ENCODE results near the gene IGSF9B. TPM values are rescaled to one million over a fixed set of nuclear protein-coding genes. Genes with fewer than 3 reads are reported as not detected.

IGSF9B gene
- total RNA-seq, 2 donors from 2014 or later = 5.0 to 6.0 TPM

DNA sequence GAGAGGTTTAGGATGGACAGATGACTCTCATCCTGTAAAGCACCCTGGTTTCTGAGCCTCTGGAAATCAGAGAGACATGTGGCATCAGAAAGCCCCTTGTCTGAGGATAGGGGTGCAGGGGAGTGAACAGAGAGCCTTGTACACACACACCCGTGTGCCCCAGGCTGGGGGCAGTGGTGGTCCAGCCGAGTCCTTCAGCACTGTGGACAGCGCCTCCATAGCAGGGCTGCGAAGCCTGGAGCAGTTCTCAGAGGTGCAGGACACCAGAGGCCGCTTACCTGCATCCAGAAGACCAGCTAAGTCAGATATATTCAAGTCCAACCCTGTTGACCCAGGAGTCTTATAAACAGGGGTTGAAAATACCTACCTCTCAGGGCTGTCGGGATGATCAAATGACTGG lies 11.5 kb upstream of the IGSF9B start:
- Histone ChIP-seq H3K4me3 (no peak overlapping the region), H3K4me1 (no peaks in the 10 kb centered on the region), H3K27ac (no peak overlapping the region), H3K36me3 (no peaks in the 10 kb centered on the region), H3K27me3 (no peaks in the 10 kb centered on the region), H3K9me3 (no peaks in the 10 kb centered on the region), H3K9ac (ENCODE audit: low read depth in 2 of 2, low read length in 2 of 2) (no peak overlapping the region)
- TF ChIP-seq, protein P1, sequence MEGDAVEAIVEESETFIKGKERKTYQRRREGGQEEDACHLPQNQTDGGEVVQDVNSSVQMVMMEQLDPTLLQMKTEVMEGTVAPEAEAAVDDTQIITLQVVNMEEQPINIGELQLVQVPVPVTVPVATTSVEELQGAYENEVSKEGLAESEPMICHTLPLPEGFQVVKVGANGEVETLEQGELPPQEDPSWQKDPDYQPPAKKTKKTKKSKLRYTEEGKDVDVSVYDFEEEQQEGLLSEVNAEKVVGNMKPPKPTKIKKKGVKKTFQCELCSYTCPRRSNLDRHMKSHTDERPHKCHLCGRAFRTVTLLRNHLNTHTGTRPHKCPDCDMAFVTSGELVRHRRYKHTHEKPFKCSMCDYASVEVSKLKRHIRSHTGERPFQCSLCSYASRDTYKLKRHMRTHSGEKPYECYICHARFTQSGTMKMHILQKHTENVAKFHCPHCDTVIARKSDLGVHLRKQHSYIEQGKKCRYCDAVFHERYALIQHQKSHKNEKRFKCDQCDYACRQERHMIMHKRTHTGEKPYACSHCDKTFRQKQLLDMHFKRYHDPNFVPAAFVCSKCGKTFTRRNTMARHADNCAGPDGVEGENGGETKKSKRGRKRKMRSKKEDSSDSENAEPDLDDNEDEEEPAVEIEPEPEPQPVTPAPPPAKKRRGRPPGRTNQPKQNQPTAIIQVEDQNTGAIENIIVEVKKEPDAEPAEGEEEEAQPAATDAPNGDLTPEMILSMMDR (IDR thresholded peaks at IDR 0.05) = no peak
- intact Hi-C loops (cut with DNase I) = no loop called here
- DNase-seq = no peak

DNA sequence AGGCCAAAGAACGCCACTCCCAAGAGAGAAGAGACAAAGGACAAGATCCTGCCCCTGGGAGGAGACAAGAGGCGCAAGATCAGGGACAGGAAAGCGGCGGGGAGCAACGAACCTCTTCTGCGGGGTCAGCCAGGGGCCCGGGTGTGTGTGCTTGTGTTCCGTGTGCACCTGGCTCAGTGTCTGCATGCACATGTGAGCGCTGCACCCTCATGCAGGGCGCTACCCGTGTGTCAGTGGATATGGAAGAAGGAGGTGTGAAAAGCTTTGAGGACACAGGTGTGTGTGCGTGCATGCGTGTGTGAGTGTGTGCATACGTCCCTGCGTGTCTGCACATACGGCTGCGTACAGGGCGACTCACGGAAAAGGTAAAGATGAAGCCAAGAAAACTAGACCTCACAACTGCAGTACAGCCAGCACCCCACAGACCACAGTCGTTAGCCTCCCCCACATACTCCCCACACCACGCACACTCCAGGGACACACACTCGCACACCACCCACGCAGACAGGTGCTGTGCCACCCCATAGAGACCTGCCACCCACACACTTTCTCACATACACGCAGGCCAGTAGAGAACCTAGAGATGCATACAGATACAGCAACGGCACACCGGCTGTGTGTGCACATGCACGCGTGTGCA lies 11.0 kb upstream of the IGSF9B start:
- TF ChIP-seq, protein P1 (IDR thresholded peaks at IDR 0.05) = no peak
- Histone ChIP-seq H3K9ac (ENCODE audit: low read depth in 2 of 2, low read length in 2 of 2) (no peak overlapping the region), H3K4me1 (no peaks in the 10 kb centered on the region), H3K36me3 (no peaks in the 10 kb centered on the region), H3K27me3 (no peaks in the 10 kb centered on the region), H3K4me3 (no peak overlapping the region), H3K9me3 (no peaks in the 10 kb centered on the region), H3K27ac (no peak overlapping the region)
- no peak for DNase-seq
- intact Hi-C loops (cut with DNase I) = no loop called here

DNA sequence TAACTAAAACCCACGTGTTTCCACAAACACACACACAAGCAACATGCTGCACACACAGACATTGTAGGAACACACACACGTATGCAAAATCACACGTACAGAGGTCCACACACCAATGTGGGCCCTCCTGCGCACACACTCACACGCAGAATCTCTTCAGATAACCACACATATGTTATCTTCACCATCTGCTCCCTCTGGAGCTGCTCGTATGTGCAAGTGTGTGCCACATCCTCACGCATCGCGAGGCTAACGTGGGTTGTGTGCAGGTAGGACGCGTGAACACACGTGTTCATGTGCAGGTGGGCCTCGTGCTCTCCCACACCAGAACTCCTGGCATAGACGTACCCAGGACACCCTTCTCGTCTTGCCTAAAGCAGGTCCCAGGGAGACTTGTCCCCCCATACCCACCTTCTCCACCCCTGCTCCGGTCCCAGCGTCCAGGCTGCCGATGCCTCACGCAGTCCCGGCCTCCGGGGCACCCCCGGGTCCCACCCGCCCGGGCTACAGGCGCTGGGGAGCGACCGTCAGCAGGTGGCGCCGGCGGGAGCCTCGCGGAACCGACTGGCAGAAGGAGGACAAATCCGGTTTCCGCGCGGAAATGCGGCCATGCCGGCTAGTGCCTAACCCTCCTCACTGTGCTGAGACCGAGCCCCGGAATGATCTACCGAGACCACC lies 10.3 kb upstream of the IGSF9B start:
- no peak overlapping the region for H3K27ac ChIP-seq
- no peaks in the 10 kb centered on the region for H3K9me3 ChIP-seq
- no peak overlapping the region for H3K4me3 ChIP-seq
- TF ChIP-seq, protein P1 (IDR thresholded peaks at IDR 0.05) = no peak
- intact Hi-C loops (cut with DNase I) = no loop called here
- no peaks in the 10 kb centered on the region for H3K4me1 ChIP-seq
- peak; percentile 29 for DNase-seq
- no peaks in the 10 kb centered on the region for H3K27me3 ChIP-seq
- no peak overlapping the region for H3K9ac ChIP-seq (ENCODE audit: low read depth in 2 of 2, low read length in 2 of 2)
- no peaks in the 10 kb centered on the region for H3K36me3 ChIP-seq

DNA sequence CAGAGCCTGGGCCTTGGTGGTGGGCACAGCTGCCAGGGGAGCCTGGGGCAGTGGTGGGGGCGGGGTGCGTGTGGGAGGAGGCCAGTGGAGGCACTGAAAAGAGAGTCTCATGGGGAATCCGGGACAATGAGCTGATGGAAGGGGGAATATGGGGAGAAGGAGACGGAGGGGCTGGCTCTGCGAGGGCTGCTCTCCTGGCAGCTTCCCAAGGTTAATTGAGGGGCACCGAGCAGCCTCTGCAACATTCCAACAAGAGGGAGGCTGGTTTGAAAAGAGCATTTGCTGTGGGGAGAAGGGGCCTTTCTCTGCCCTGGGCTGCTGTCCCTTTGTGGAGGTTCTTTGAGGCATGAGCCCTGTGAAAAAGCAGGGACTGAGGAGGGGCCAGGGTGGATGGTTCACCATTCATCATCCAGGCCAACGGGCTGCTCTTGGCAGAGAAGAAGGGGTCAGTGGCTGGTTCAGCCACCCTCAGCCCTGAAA lies 9.4 kb upstream of the IGSF9B start:
- H3K27ac ChIP-seq = no peak overlapping the region
- intact Hi-C loops (cut with DNase I) = no loop called here
- H3K9ac ChIP-seq (ENCODE audit: low read depth in 2 of 2, low read length in 2 of 2) = no peak overlapping the region
- no peaks in the 10 kb centered on the region for H3K4me1 ChIP-seq
- H3K36me3 ChIP-seq = no peaks in the 10 kb centered on the region
- DNase-seq = no peak
- no peak overlapping the region for H3K4me3 ChIP-seq
- no peaks in the 10 kb centered on the region for H3K9me3 ChIP-seq
- TF ChIP-seq, protein P1 (IDR thresholded peaks at IDR 0.05) = no peak
- no peaks in the 10 kb centered on the region for H3K27me3 ChIP-seq

DNA sequence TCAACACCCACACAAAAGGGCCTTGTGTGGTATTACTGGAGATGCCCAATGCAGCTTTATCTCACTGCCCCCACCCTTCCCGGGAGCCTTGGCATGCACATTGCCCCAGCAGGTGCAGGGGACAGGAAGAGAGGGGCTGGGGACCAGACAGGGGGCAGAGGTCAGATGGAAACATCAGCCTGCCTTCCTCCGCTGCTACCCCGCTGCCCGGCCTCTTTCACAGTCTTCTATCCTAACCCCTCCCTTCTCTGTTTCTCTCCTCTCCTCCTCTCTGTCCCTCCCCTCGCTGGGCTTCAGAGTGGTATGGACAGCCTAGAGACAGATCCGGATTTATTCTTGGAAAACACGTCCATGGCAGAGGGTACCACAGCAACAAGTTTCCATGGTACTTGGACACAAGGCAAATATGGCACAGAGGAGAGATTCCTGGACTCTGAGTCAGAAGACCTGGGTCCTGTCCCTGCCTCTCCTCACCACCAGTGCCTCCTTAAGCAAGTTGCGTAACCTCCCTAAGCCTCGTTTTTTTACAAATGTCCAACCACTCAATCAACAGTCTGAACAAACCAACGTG lies 8.3 kb upstream of the IGSF9B start:
- intact Hi-C loops (cut with DNase I) = no loop called here
- TF ChIP-seq, protein P1 (IDR thresholded peaks at IDR 0.05) = no peak
- no peak overlapping the region for H3K27ac ChIP-seq
- H3K27me3 ChIP-seq = no peaks in the 10 kb centered on the region
- no peak overlapping the region for H3K4me3 ChIP-seq
- DNase-seq = no peak
- no peaks in the 10 kb centered on the region for H3K9me3 ChIP-seq
- no peaks in the 10 kb centered on the region for H3K36me3 ChIP-seq
- H3K4me1 ChIP-seq = no peaks in the 10 kb centered on the region
- H3K9ac ChIP-seq (ENCODE audit: low read depth in 2 of 2, low read length in 2 of 2) = no peak overlapping the region
